Heart right ventricle (tissue), 16 donors: ENCODE measurements around the gene OSBP. TPM values are rescaled to one million over a fixed set of nuclear protein-coding genes. Genes with fewer than 3 reads are reported as not detected.

Experiments
- ATAC-seq, 8 donors: fragments of 200-7000 bp; cut with Tn5 transposase; one replicate each; pipeline ENCODE4 v1.9.1; 2020; ENCODE audit warnings: mild to moderate bottlenecking in 8 of 8, moderate library complexity in 8 of 8, moderate number of reproducible peaks in 1 of 8
- DNase-seq, 2 donors: peaks; one replicate each; pipeline ENCODE4 v3.0.0-alpha.2; 2020
- H3K27ac ChIP-seq, 10 donors: fragments of 200-600 bp; sonication (generic) in 2 of 10; one replicate each; pipeline versions ENCODE4 v1.5.0 to v1.8.0; 2020 to 2022; ENCODE audit warnings: mild to moderate bottlenecking in 3 of 10
- H3K27me3 ChIP-seq, 7 donors: fragments of 200-600 bp; one replicate each; pipeline ENCODE4 v1.8.0; 2021 to 2022; ENCODE audit warnings: mild to moderate bottlenecking in 2 of 7
- H3K36me3 ChIP-seq, 9 donors: fragments of 200-600 bp; sonication (generic) in 1 of 9; one replicate each; pipeline versions ENCODE4 v1.5.0 to v1.8.0; 2020 to 2022; ENCODE audit warnings: mild to moderate bottlenecking in 2 of 9
- H3K4me1 ChIP-seq, 9 donors: fragments of 200-600 bp; sonication (generic) in 1 of 9; one replicate each; pipeline versions ENCODE4 v1.5.0 to v1.8.0; 2020 to 2022; ENCODE audit warnings: mild to moderate bottlenecking in 4 of 9
- H3K4me3 ChIP-seq, 10 donors: fragments of 200-600 bp; sonication (generic) in 2 of 10; one replicate each; pipeline versions ENCODE4 v1.5.0 to v1.8.0; 2020 to 2022; ENCODE audit warnings: mild to moderate bottlenecking in 7 of 10, moderate library complexity in 2 of 10
- H3K9me3 ChIP-seq, 11 donors: fragments of 200-600 bp in 10 of 11; sonication (generic) in 2 of 11; one replicate each; pipeline versions ENCODE4 v1.5.0 to v1.8.0; 2013 to 2022; ENCODE audit warnings: mild to moderate bottlenecking in 2 of 11, control low read depth in 1 of 11, moderate library complexity in 1 of 11
- CTCF ChIP-seq, 9 donors: fragments of 200-600 bp; sonication (generic) in 2 of 9; IDR thresholded peaks; one replicate each; pipeline versions ENCODE4 v1.5.0 to v1.8.0; 2021 to 2022; ENCODE audit warnings: antibody characterized with exemption in 9 of 9, mild to moderate bottlenecking in 5 of 9, moderate library complexity in 1 of 9
- WGBS, 2 donors: extraction: QIAGEN DNeasy Blood & Tissue Kit; methylation state at CpG; one replicate each; pipeline ENCODE4 v1.1.7; 2013; ENCODE audit warnings: inconsistent platforms in 1 of 2; 5-methylcytosine and 5-hydroxymethylcytosine counted together
- intact Hi-C, 10 donors: fragments of 100-400 bp; cut with DNase I; formaldehyde crosslinking; loops; one replicate each; pipeline versions ENCODE4 v1.11.1 to v1.14.2; 2022
- polyA plus RNA-seq, 2 donors: library from polyadenylated mRNA; stranded (reverse); fragments of 200-250 nt; gene quantifications; one replicate each; pipeline ENCODE4 v1.2.3, GENCODE V29; 2013
- total RNA-seq, 10 donors: library from RNA; stranded (reverse); fragmentation: NEBNext Ultra II Directional in 3 of 10; extraction: Animal tissue kit (Norgen Biotek cat#: 25700) in 3 of 10; gene quantifications; one replicate each; pipeline versions ENCODE4 v1.2.1 to v1.2.4, GENCODE V29; 2021 to 2023
- donor health status: Arrhythmogenic right ventricular cardiomyopathy.
- donor health status: ischemic (EF 13 %, LVEDD 7.1; RV severe dilation, severe dysfunction).
- donor health status: healthy with polysubstance abuse.
- donor health status: DM: no; HTN: yes; CAD: no.
- donor health status: DM: no; HTN: no; CAD: no.
- donor health status: ischemic (EF 25% LVEDD 6.9; RV normal size, moderate dysfunction).
- donor health status: ischemic (EF 25% LVEDD 5.7; RV mildly dilated, moderate dysfunction).
- donor health status: healthy.
- donor health status: DM: yes; HTN: yes; CAD: no.
- donor health status: Ischemic cardiomyopathy.
- donor health status: ischemic (EF 35%, LVEDD 5.7; RV mildly dilated, moderate dysfunction).
- donor health status: nonischemic (EF 11% LVEDD 7.7; RV severe dilation, severe dysfunction).
- donor health status: DM: yes; HTN: yes; CAD: no.
- donor health status: PGD.
- donor health status: ischemic (EF 29% LVEDD 5.4; RV normal size, mild dysfunction).
- donor health status: nonischemic (EF 23%, LVEDD 6.1; RV moderate dilation, normal function).

OSBP gene
- total and polyA plus RNA-seq, 12 donors, result 11.2 to 46.8 (median 39.0) TPM

- WGBS, 2 donors, result 92 to 94% methylated on average over 1 of the region's 1 CpG
- TF ChIP-seq CTCF (IDR thresholded peaks at IDR 0.05), result no peak
- no peaks in the 10 kb centered on the region for H3K27me3 ChIP-seq
- DNase-seq (no peak), ATAC-seq (no peak)
- intact Hi-C loops, result loop anchor here in 2 of 10 donors (5.0 to 10.0 kb wide), 2 partner anchors 34 to 86 kb away; partner anchors contain the start of gene PATL1 (in 1 of the 2)
- peaks cover 0 to 19% (median 5%) of the 10 kb centered on the region in 9 donors for H3K4me1 ChIP-seq
- H3K27ac ChIP-seq, result no peak overlapping the region
- no peak overlapping the region for H3K4me3 ChIP-seq
- peaks cover 0 to 100% (median 56%) of the 10 kb centered on the region in 9 donors for H3K36me3 ChIP-seq
- H3K9me3 ChIP-seq, result no peaks in the 10 kb centered on the region
These were observed 37.2 kb downstream of the OSBP start for GRCh38 chr11:59578369-59578768.

GRCh38 chr11:59575505-59575904 lies 40.1 kb downstream of the OSBP start:
- intact Hi-C loops, result loop anchor here in 2 of 10 donors (5.0 to 10.0 kb wide), 2 partner anchors 37 to 89 kb away; partner anchors contain the start of gene PATL1 (in 1 of the 2)
- 100% methylated on average over 1 of the region's 1 CpG for WGBS, 2 donors
- DNase-seq (no peak), ATAC-seq (no peak)
- no peaks in the 10 kb centered on the region for H3K9me3 ChIP-seq
- no peak for TF ChIP-seq CTCF (IDR thresholded peaks at IDR 0.05)
- peak overlapping the region in 2 of 10 donors; percentile 65 to 71 for H3K27ac ChIP-seq
- peaks cover 0 to 73% (median 49%) of the 10 kb centered on the region in 9 donors for H3K36me3 ChIP-seq
- H3K4me3 ChIP-seq, result no peak overlapping the region
- H3K27me3 ChIP-seq, result no peaks in the 10 kb centered on the region
- H3K4me1 ChIP-seq, result peaks cover 0 to 19% (median 5%) of the 10 kb centered on the region in 9 donors

GRCh38 chr11:59574932-59575502 lies 40.6 kb downstream of the OSBP start:
- Histone ChIP-seq H3K27me3 (no peaks in the 10 kb centered on the region), H3K36me3 (peaks cover 0 to 68% (median 46%) of the 10 kb centered on the region in 9 donors), H3K27ac (peak overlapping the region in 6 of 10 donors; percentile 4 to 71 (median 38)), H3K9me3 (no peaks in the 10 kb centered on the region), H3K4me3 (no peak overlapping the region), H3K4me1 (peaks cover 0 to 19% (median 5%) of the 10 kb centered on the region in 9 donors)
- intact Hi-C loops, result loop anchor here in 2 of 10 donors (5.0 to 10.0 kb wide), 2 partner anchors 37 to 90 kb away; partner anchors contain the start of gene PATL1 (in 1 of the 2)
- 44 to 61% methylated on average over 5 of the region's 5 CpGs for WGBS, 2 donors
- no peak for TF ChIP-seq CTCF (IDR thresholded peaks at IDR 0.05)
- ATAC-seq, result peak in 2 of 8 donors; percentile 9 to 20
- DNase-seq, result no peak

DNA sequence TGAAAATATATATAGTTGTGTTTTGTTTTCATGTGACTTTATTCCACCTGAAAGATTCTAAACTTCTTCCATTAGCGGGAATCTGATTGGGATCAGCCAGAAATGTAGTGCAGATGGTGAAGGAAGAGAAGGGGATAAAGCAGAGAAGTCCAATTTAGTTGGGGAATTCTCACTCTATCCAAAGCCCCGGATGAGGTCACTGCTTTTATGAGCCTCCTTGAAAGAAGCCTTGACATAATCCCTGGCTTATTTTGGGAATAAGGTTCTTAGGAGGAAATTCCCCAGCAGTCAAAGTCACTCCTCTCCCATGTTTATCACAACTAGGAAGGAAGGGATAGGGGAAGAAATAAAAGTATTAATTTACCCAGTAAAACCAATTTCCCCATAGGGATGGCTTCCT lies 41.1 kb downstream of the OSBP start:
- Histone ChIP-seq H3K36me3 (peaks cover 0 to 63% (median 40%) of the 10 kb centered on the region in 9 donors), H3K27ac (peak overlapping the region in 7 of 10 donors; percentile 4 to 71 (median 33)), H3K27me3 (no peaks in the 10 kb centered on the region), H3K9me3 (no peaks in the 10 kb centered on the region), H3K4me1 (peaks cover 0 to 19% (median 5%) of the 10 kb centered on the region in 9 donors), H3K4me3 (no peak overlapping the region)
- 59 to 67% methylated on average over 2 of the region's 2 CpGs for WGBS, 2 donors
- TF ChIP-seq CTCF (IDR thresholded peaks at IDR 0.05), result no peak
- DNase-seq (no peak), ATAC-seq (peak in 6 of 8 donors; percentile 26 to 54 (median 44))
- intact Hi-C loops, result loop anchor here in 1 of 10 donors (10.0 kb wide), 1 partner anchor 90 kb away; the partner anchor contains the start of gene PATL1
